B cell (primary cell): ENCODE results near the gene ILDR1. TPM values are rescaled to one million over a fixed set of nuclear protein-coding genes. Genes with fewer than 3 reads are reported as not detected.

Experiments
- ATAC-seq: fragments of 200-7000 bp; cut with Tn5 transposase; one replicate; pipeline ENCODE4 v1.10.0; 2021; ENCODE audit warnings: low read depth, mild to moderate bottlenecking, moderate number of reproducible peaks, moderate library complexity
- CTCF ChIA-PET: fragments of 350-600 bp; sonication (Branson Sonifier 250); formaldehyde crosslinking; loops from one replicate; lab custom pipeline; 2021; ENCODE audit warnings: antibody characterized with exemption, inconsistent platforms; lab: Charles Lee
- POLR2A ChIA-PET: fragments of 350-600 bp; sonication (Branson Sonifier 250); formaldehyde crosslinking; loops from one replicate; lab custom pipeline; 2021; ENCODE audit warnings: antibody characterized with exemption; lab: Charles Lee
- DNase-seq: peaks from one replicate; pipeline ENCODE4 v3.0.0; 2013
- H2AFZ ChIP-seq: 2 replicates; pipeline ENCODE4 v1.6.1; 2012; ENCODE audit warnings: mild to moderate bottlenecking, low read depth, low read length; ENCODE audit not compliant: insufficient read depth, poor library complexity, severe bottlenecking
- H3K27ac ChIP-seq, 2 donors: 1 replicate in 1 of 2; 2 replicates in 1 of 2; pipeline ENCODE4 v1.5.1; 2012 to 2013; ENCODE audit warnings: low read length in 2 of 2, mild to moderate bottlenecking in 2 of 2, moderate library complexity in 1 of 2
- H3K27me3 ChIP-seq, 4 experiments: fragments of 200-600 bp in 1 of 4; sonication (generic) in 1 of 4; replicated peaks in 1 of 4; 1 replicate in 2 of 4; 2 replicates in 2 of 4; pipeline versions ENCODE4 v1.6.1 to v1.7.0; 2013 to 2016; ENCODE audit warnings: low read length in 3 of 4, mild to moderate bottlenecking in 2 of 4, mixed read lengths in 1 of 4, moderate library complexity in 1 of 4; ENCODE audit not compliant: insufficient read depth in 4 of 4, control insufficient read depth in 3 of 4; ENCODE audit errors: control extremely low read depth in 1 of 4
- H3K36me3 ChIP-seq, 2 experiments: replicated peaks in 1 of 2; 1 replicate in 1 of 2; 2 replicates in 1 of 2; pipeline versions ENCODE4 v1.6.1 to v1.7.1; 2013; ENCODE audit warnings: low read length in 1 of 2; ENCODE audit not compliant: insufficient read depth in 2 of 2, control insufficient read depth in 1 of 2; ENCODE audit errors: control extremely low read depth in 1 of 2, extremely low read depth in 1 of 2
- H3K4me1 ChIP-seq, 2 donors: fragments of 200-600 bp in 1 of 2; sonication (generic) in 1 of 2; 1 replicate in 1 of 2; 2 replicates in 1 of 2; pipeline versions ENCODE4 v1.5.1 to v1.6.1; 2013 to 2017; ENCODE audit warnings: low read length in 2 of 2; ENCODE audit not compliant: control insufficient read depth in 2 of 2, insufficient read depth in 2 of 2
- H3K4me2 ChIP-seq: replicated peaks from 2 replicates; pipeline ENCODE3; 2012; ENCODE audit warnings: mild to moderate bottlenecking, low read depth, low read length; ENCODE audit not compliant: poor library complexity, severe bottlenecking
- H3K4me3 ChIP-seq, 5 experiments: fragments of 200-600 bp in 1 of 5; sonication (generic) in 1 of 5; 1 replicate in 3 of 5; 2 replicates in 2 of 5; pipeline versions ENCODE4 v1.5.1 to v1.7.0; 2011 to 2016; ENCODE audit warnings: low read length in 4 of 5, mild to moderate bottlenecking in 4 of 5, low read depth in 2 of 5, control low read depth in 1 of 5, moderate library complexity in 1 of 5; ENCODE audit not compliant: insufficient read depth in 1 of 5; ENCODE audit errors: control extremely low read depth in 1 of 5, extremely low read depth in 1 of 5
- H3K79me2 ChIP-seq: fragments of 200-600 bp; sonication (generic); one replicate; pipeline ENCODE4 v1.6.0; 2016; ENCODE audit warnings: low read length; ENCODE audit not compliant: control insufficient read depth, insufficient read depth
- H3K9ac ChIP-seq: fragments of 200-600 bp; sonication (generic); 2 replicates; pipeline ENCODE4 v1.6.1; 2017; ENCODE audit warnings: mild to moderate bottlenecking, low read length, moderate library complexity
- H3K9me3 ChIP-seq, 3 donors: one replicate each; pipeline versions ENCODE4 v1.6.1 to v1.7.1; 2013; ENCODE audit warnings: low read length in 2 of 3; ENCODE audit not compliant: control insufficient read depth in 2 of 3, insufficient read depth in 1 of 3; ENCODE audit errors: control extremely low read depth in 1 of 3
- H4K20me1 ChIP-seq: 2 replicates; pipeline ENCODE4 v1.6.0; 2012; ENCODE audit warnings: mild to moderate bottlenecking, low read length; ENCODE audit not compliant: insufficient read depth, control insufficient read depth, poor library complexity, severe bottlenecking
- H3K27ac Mint-ChIP-seq: one replicate; pipeline ENCODE4 v1.8.0; 2021; ENCODE audit warnings: mixed read lengths
- H3K27me3 Mint-ChIP-seq: one replicate; pipeline ENCODE4 v1.8.0; 2021; ENCODE audit warnings: mixed read lengths
- H3K4me1 Mint-ChIP-seq: one replicate; pipeline ENCODE4 v1.8.0; 2021; ENCODE audit warnings: mixed read lengths
- H3K4me3 Mint-ChIP-seq: one replicate; pipeline ENCODE4 v1.8.0; 2021; ENCODE audit warnings: mixed read lengths
- H3K9me3 Mint-ChIP-seq: one replicate; pipeline ENCODE4 v1.8.0; 2022; ENCODE audit warnings: mixed read lengths; ENCODE audit not compliant: insufficient read depth
- EZH2 ChIP-seq: IDR thresholded peaks from 2 replicates; pipeline ENCODE4 v1.6.1; 2012; ENCODE audit warnings: borderline replicate concordance, low read depth, mild to moderate bottlenecking, moderate library complexity, low read length; ENCODE audit not compliant: insufficient read depth, poor library complexity, severe bottlenecking
- WGBS: methylation state at CpG from one replicate; pipeline ENCODE4 v1.1.5; 2013; ENCODE audit warnings: missing lambda C conversion rate; ENCODE audit not compliant: insufficient coverage; 5-methylcytosine and 5-hydroxymethylcytosine counted together
- intact Hi-C: fragments of 100-400 bp; cut with micrococcal nuclease; formaldehyde crosslinking; loops from one replicate; pipeline ENCODE4 v1.10.0; 2022
- polyA plus RNA-seq: library from polyadenylated mRNA; depleted of rRNA; stranded (reverse); fragments of >200 nt; gene quantifications from 2 replicates; pipeline ENCODE4 v1.2.3, GENCODE V29; 2012
- total RNA-seq, 2 donors: library from RNA; stranded (reverse); fragments of 120-200 nt in 1 of 2; gene quantifications; 1 replicate in 1 of 2; 2 replicates in 1 of 2; pipeline versions ENCODE4 v1.2.3 to v1.2.4, GENCODE V29; 2013 to 2022
- TF ChIP-seq, protein P1 (sequence below): fragments of 200-600 bp; IDR thresholded peaks from one replicate; pipeline ENCODE4 v1.8.0; 2022; ENCODE audit warnings: antibody characterized with exemption, mild to moderate bottlenecking

Gene ILDR1
- total and polyA plus RNA-seq, 2 donors (not counting 1 experiment from before 2014, with no cell fraction given) = 1.9 to 4.7 TPM

DNA sequence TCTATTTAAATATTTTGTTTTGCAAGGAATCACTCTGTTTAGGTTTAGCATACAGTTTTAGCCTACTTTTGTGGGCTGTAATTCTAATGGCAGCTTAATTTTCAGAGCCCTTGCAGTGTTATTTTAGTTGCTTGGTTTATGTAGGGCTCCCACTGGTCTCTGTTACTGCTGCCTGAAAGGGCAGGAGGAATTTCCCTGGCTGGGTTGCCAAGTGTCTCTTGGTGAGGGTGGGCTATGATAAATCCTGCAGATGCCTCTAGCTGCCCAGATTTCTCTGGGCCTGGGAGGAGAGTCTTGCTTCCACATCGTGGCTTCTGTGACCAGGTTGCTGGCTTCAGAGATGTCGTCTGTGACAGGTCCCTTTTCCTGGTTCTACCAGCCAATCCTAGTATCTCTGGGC is 36.2 kb downstream of the ILDR1 start:
- Mint-ChIP-seq H3K9me3 (peaks cover 3% of the 10 kb centered on the region), H3K27ac (no peak overlapping the region), H3K4me3 (no peak overlapping the region), H3K4me1 (peaks cover 22% of the 10 kb centered on the region), H3K27me3 (no peaks in the 10 kb centered on the region)
- H4K20me1 ChIP-seq = no peaks in the 10 kb centered on the region
- intact Hi-C loops = no loop called here
- no peaks in the 10 kb centered on the region for H3K27me3 ChIP-seq
- H3K9ac ChIP-seq = no peak overlapping the region
- peaks cover 0 to 8% of the 10 kb centered on the region in 2 experiments for H3K36me3 ChIP-seq
- H3K9me3 ChIP-seq = peaks cover 5 to 11% (median 5%) of the 10 kb centered on the region in 3 donors
- no peak overlapping the region for H3K4me3 ChIP-seq
- TF ChIP-seq, protein P1, sequence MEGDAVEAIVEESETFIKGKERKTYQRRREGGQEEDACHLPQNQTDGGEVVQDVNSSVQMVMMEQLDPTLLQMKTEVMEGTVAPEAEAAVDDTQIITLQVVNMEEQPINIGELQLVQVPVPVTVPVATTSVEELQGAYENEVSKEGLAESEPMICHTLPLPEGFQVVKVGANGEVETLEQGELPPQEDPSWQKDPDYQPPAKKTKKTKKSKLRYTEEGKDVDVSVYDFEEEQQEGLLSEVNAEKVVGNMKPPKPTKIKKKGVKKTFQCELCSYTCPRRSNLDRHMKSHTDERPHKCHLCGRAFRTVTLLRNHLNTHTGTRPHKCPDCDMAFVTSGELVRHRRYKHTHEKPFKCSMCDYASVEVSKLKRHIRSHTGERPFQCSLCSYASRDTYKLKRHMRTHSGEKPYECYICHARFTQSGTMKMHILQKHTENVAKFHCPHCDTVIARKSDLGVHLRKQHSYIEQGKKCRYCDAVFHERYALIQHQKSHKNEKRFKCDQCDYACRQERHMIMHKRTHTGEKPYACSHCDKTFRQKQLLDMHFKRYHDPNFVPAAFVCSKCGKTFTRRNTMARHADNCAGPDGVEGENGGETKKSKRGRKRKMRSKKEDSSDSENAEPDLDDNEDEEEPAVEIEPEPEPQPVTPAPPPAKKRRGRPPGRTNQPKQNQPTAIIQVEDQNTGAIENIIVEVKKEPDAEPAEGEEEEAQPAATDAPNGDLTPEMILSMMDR = no peak
- no peak for TF ChIP-seq EZH2
- no peak overlapping the region for H2AFZ ChIP-seq
- no peaks in the 10 kb centered on the region for H3K79me2 ChIP-seq
- WGBS = 71% methylated on average over 2 of the region's 2 CpGs
- DNase-seq = no peak
- H3K4me2 ChIP-seq = no peak overlapping the region
- ChIA-PET CTCF (no interaction called here), POLR2A (no interaction called here)
- ATAC-seq = no peak
- H3K4me1 ChIP-seq = peaks cover 10 to 16% of the 10 kb centered on the region in 2 donors
- H3K27ac ChIP-seq = no peak overlapping the region

GRCh38 chr3:121981473-121981872 is 40.6 kb downstream of the ILDR1 start:
- ATAC-seq (no peak), DNase-seq (no peak)
- TF ChIP-seq EZH2 = no peak
- TF ChIP-seq, protein P1 = no peak
- Histone ChIP-seq H3K79me2 (no peaks in the 10 kb centered on the region), H3K9ac (no peak overlapping the region), H3K27me3 (no peaks in the 10 kb centered on the region), H3K27ac (no peak overlapping the region), H3K36me3 (peaks cover 0 to 4% of the 10 kb centered on the region in 2 experiments), H4K20me1 (no peaks in the 10 kb centered on the region), H3K4me2 (no peak overlapping the region), H2AFZ (no peak overlapping the region), H3K4me1 (peaks cover 4 to 19% of the 10 kb centered on the region in 2 donors), H3K4me3 (no peak overlapping the region), H3K9me3 (peaks cover 5 to 11% (median 9%) of the 10 kb centered on the region in 3 donors)
- intact Hi-C loops = no loop called here
- peaks cover 25% of the 10 kb centered on the region for H3K4me1 Mint-ChIP-seq
- no CpG with 5 or more reads among the region's 2 CpGs for WGBS
- H3K27ac Mint-ChIP-seq = no peak overlapping the region
- H3K4me3 Mint-ChIP-seq = no peak overlapping the region
- peaks cover 4% of the 10 kb centered on the region for H3K9me3 Mint-ChIP-seq
- no peaks in the 10 kb centered on the region for H3K27me3 Mint-ChIP-seq
- ChIA-PET POLR2A (no interaction called here), CTCF (interaction anchor here (1.1 kb wide), 1 partner anchor 14 kb away, joined by 3 read pairs; no protein-coding TSS in a partner anchor)
